Activated naive CD4-positive, alpha-beta T cell treated with anti-CD3 and anti-CD28 coated beads, Interleukin-2, amount 10 ng/mL, durations not matched to agents 7 days and 5 days (primary cell): ENCODE data around the gene NEURL3.
"Not testable (repeated sequence)": the region's sequence is repeated elsewhere in the genome, so short reads cannot be mapped to it uniquely, and the experiment has no call there.

Experiments
- CTCF ChIA-PET: fragments of 350-600 bp; sonication (Branson Sonifier 250); formaldehyde crosslinking; loops from one replicate; lab custom pipeline; 2021; ENCODE audit warnings: antibody characterized with exemption; lab: Charles Lee
- DNase-seq: peaks from one replicate; pipeline ENCODE4 v3.0.0-alpha.2; 2020
- H3K27ac Mint-ChIP-seq: one replicate; pipeline ENCODE4 v1.8.0; 2021; ENCODE audit warnings: mild to moderate bottlenecking, moderate library complexity, mixed read lengths
- H3K27me3 Mint-ChIP-seq: one replicate; pipeline ENCODE4 v1.8.0; 2021; ENCODE audit warnings: mild to moderate bottlenecking, mixed read lengths
- H3K36me3 Mint-ChIP-seq: one replicate; pipeline ENCODE4 v1.8.0; 2021; ENCODE audit warnings: mixed read lengths
- H3K4me1 Mint-ChIP-seq: one replicate; pipeline ENCODE4 v1.8.0; 2021; ENCODE audit warnings: mixed read lengths
- H3K4me3 Mint-ChIP-seq: one replicate; pipeline ENCODE4 v1.8.0; 2021; ENCODE audit warnings: mild to moderate bottlenecking, moderate library complexity, mixed read lengths
- H3K9me3 Mint-ChIP-seq: one replicate; pipeline ENCODE4 v1.8.0; 2021; ENCODE audit warnings: mixed read lengths

NEURL3 gene

GRCh38 chr2:96503637-96504243 is 1.4 kb downstream of the NEURL3 start:
- H3K9me3 Mint-ChIP-seq = no peaks in the 10 kb centered on the region
- H3K27ac Mint-ChIP-seq = no peak overlapping the region
- H3K4me3 Mint-ChIP-seq = no peak overlapping the region
- H3K4me1 Mint-ChIP-seq = peaks cover 28% of the 10 kb centered on the region
- no peak for DNase-seq
- no peaks in the 10 kb centered on the region for H3K36me3 Mint-ChIP-seq
- CTCF ChIA-PET = interaction anchor here (0.8 to 1.0 kb wide), 2 partner anchors 89 to 97 kb away, joined by 3 read pairs; no protein-coding TSS in a partner anchor
- H3K27me3 Mint-ChIP-seq = peaks cover 22% of the 10 kb centered on the region

DNA sequence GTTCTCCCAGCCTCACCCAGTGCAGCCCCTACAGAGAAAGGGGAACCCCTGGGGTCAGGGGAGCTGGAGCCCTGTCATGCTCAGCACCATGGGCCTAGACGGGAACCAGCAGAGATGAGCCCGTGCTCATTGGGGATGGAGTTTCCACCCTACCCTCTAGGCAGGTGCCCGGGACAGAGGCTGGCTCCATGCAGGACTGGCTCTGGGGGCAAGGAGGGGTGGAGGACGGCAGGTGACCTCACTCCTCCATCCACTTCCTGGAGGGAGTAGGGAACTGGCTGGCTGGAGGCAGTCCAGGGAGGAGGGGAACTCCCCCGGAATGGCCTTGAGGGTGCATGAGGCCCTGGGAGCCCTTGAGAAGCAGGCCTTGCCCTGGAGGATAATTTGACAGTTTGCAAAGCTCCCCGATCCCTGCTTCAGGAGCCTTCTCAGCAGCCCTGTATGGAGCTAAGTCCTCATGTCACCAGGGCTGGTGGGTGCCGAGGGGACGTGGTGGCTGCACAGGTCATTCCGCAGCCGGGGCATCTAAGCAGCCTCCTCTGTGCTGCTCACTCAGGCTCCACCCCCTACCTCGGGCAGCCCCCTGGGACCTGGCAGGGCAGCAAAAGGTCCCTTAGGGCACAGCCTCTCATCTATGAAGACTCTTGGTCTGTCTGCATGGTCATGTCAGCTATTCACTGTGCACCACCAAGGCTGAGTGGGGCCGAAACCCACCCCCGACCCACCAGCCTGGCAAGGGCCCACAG is 2.1 kb downstream of the NEURL3 start:
- no peak for DNase-seq
- H3K9me3 Mint-ChIP-seq = no peaks in the 10 kb centered on the region
- H3K4me1 Mint-ChIP-seq = peaks cover 28% of the 10 kb centered on the region
- H3K36me3 Mint-ChIP-seq = no peaks in the 10 kb centered on the region
- no peak overlapping the region for H3K4me3 Mint-ChIP-seq
- no peak overlapping the region for H3K27ac Mint-ChIP-seq
- H3K27me3 Mint-ChIP-seq = peaks cover 23% of the 10 kb centered on the region
- CTCF ChIA-PET = interaction anchor here (1.0 kb wide), 1 partner anchor 96 kb away, joined by 3 read pairs; no protein-coding TSS in a partner anchor

- Mint-ChIP-seq H3K9me3 (no peaks in the 10 kb centered on the region), H3K36me3 (no peaks in the 10 kb centered on the region), H3K27me3 (peaks cover 20% of the 10 kb centered on the region), H3K4me3 (no peak overlapping the region), H3K4me1 (peaks cover 22% of the 10 kb centered on the region), H3K27ac (peak overlapping the region; percentile 19)
- CTCF ChIA-PET = no interaction called here
- DNase-seq = no peak
Observed at GRCh38 chr2:96501886-96502810, 3.0 kb downstream of the NEURL3 start.

- DNase-seq = peak; percentile 53
- no peak overlapping the region for H3K4me3 Mint-ChIP-seq
- no peaks in the 10 kb centered on the region for H3K9me3 Mint-ChIP-seq
- H3K4me1 Mint-ChIP-seq = peaks cover 22% of the 10 kb centered on the region
- CTCF ChIA-PET = no interaction called here
- no peak overlapping the region for H3K27ac Mint-ChIP-seq
- H3K27me3 Mint-ChIP-seq = peaks cover 20% of the 10 kb centered on the region
- H3K36me3 Mint-ChIP-seq = no peaks in the 10 kb centered on the region
Observed at GRCh38 chr2:96501471-96501874, 3.7 kb downstream of the NEURL3 start.

GRCh38 chr2:96500385-96501066 is 4.6 kb downstream of the NEURL3 start:
- no peak overlapping the region for H3K4me3 Mint-ChIP-seq
- peaks cover 29% of the 10 kb centered on the region for H3K4me1 Mint-ChIP-seq
- H3K27ac Mint-ChIP-seq = no peak overlapping the region
- peaks cover 20% of the 10 kb centered on the region for H3K27me3 Mint-ChIP-seq
- DNase-seq = no peak
- no peaks in the 10 kb centered on the region for H3K36me3 Mint-ChIP-seq
- CTCF ChIA-PET = no interaction called here
- peaks cover 7% of the 10 kb centered on the region for H3K9me3 Mint-ChIP-seq

DNA sequence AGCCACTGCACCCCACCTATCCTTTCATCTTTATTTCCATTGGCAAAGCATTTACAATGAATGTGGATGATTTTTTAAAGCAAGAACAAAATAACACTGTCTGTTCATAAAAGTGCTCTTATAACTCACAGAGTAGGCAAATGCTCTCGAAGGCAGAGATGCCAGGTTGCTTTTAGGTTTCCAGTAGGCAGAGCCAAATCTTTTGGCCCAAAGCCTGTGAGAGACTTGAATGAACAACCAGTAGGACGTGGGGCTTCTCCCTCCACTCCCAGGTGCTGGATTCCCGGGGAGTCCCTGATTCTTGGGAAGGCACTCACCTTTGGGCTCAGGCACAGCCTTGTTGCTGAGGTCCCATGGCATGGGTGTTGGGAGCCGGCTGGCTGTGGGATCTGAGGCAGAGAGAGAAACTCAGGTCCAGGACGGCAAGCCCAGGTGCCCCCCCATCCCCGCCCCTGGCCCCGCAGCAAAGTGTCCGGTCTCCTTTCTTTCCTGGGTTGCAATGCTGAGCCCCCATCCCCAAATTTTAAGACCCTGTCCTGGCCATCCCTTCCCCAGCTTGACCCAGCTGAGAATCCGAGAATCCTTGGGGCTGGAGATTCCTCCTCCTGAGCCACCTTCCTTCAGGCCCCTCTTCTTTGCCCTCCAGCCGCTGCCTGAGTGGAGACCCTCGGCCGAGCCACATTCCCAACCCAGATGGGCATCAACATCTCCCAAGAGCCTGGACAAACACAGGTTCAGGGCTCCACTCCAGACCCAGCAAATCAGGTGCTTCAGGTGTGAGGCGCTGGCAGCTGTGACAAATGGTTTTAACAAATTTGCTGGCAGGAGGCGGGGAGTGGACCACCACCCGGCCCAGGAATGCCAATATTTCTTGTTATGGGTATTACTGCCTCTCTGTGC is 5.8 kb downstream of the NEURL3 start:
- no peak for DNase-seq

DNA sequence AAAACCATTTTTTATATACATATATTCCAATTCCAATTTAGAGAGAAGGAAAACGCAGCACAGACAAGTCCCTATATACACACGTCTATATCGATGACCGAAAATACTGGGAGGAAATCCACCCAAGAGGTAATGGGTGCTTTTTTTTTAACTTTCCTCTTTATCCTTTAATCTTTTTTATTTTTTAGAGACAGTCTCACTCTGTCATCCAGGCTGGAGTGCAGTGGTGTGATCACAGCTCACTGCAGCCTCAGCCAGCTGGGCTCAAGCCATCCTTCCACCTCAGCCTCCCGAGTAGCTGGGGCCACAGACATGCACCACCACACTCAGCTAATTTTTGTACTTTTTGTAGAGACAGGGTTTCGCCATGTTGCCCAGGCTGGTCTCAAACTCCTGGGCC is 6.5 kb downstream of the NEURL3 start:
- peaks cover 20% of the 10 kb centered on the region for H3K27me3 Mint-ChIP-seq
- H3K36me3 Mint-ChIP-seq, H3K4me3 Mint-ChIP-seq, H3K27ac Mint-ChIP-seq, CTCF ChIA-PET, DNase-seq: not testable (repeated sequence)
- H3K4me1 Mint-ChIP-seq = peaks cover 30% of the 10 kb centered on the region
- H3K9me3 Mint-ChIP-seq = peaks cover 18% of the 10 kb centered on the region

More for the DNA sequence above, 5.8 kb downstream of the NEURL3 start:
- peaks cover 30% of the 10 kb centered on the region for H3K4me1 Mint-ChIP-seq
- peaks cover 4% of the 10 kb centered on the region for H3K36me3 Mint-ChIP-seq
- CTCF ChIA-PET = no interaction called here
- H3K4me3 Mint-ChIP-seq = no peak overlapping the region
- no peak overlapping the region for H3K27ac Mint-ChIP-seq
- peaks cover 13% of the 10 kb centered on the region for H3K9me3 Mint-ChIP-seq
- peaks cover 20% of the 10 kb centered on the region for H3K27me3 Mint-ChIP-seq

DNA sequence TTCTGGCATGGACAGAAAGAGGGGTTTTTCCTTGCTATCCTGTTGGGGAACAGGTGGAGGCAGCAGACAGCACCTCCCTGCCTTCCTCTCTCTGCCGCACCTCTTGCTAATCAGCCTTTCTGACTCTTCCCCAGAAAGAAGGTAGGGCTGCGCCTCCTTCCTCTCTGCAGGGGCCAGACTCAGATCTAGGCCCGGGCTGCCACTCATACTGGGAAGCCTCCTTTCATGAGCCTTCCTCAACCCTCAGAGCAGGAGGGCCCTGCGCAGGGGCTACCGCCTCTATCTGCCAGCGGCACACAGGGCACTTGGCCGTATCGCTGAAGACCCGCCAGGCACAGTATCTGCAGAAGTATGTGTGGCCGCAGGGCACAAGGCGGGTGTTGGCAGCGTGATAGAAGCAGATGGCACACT is 7.1 kb downstream of the NEURL3 start:
- Mint-ChIP-seq H3K27ac (no peak overlapping the region), H3K4me3 (no peak overlapping the region), H3K27me3 (peaks cover 20% of the 10 kb centered on the region), H3K4me1 (peaks cover 30% of the 10 kb centered on the region), H3K36me3 (peaks cover 7% of the 10 kb centered on the region), H3K9me3 (peaks cover 18% of the 10 kb centered on the region)
- DNase-seq = no peak
- CTCF ChIA-PET = interaction anchor here (0.5 to 0.7 kb wide), 2 partner anchors 34 to 50 kb away, joined by 3 to 6 read pairs; no protein-coding TSS in a partner anchor

DNA sequence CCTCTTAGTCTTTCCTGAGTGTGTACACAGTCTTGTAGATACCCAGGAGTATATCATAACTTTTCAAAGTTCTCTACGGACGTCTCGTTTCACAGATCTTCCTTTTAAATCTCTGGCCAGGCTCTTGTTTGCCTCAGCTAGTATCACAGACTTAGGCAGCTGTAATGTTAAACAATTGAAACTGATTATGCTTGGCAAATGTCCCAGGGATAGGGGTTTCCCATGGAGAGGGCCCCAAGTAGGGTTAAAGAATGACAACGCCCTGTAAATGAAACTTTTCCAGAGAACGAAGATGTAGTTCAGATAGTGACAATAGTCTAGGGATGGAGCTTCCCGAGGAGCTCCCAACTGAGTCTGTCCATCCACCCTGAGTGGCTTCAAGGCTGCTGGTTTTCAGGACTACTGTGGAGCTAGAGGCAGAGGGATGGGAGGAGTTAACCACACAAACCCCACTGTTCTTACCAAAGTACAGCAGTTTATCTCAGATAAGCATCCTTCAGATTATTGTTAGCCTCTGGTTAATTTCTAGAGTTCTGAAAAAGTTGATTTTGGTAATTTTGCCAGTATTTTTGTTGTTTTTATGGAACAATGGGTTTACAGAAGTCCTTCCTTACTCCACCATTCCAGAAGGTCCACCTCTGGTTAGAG is 9.1 kb downstream of the NEURL3 start:
- DNase-seq = no peak
- CTCF ChIA-PET = interaction anchor here (1.7 to 1.8 kb wide), 2 partner anchors 12 to 89 kb away, joined by 5 to 7 read pairs; no protein-coding TSS in a partner anchor
- Mint-ChIP-seq H3K4me3 (no peak overlapping the region), H3K27me3 (peaks cover 14% of the 10 kb centered on the region), H3K27ac (no peak overlapping the region), H3K4me1 (peaks cover 25% of the 10 kb centered on the region), H3K36me3 (peaks cover 7% of the 10 kb centered on the region), H3K9me3 (peaks cover 18% of the 10 kb centered on the region)

DNA sequence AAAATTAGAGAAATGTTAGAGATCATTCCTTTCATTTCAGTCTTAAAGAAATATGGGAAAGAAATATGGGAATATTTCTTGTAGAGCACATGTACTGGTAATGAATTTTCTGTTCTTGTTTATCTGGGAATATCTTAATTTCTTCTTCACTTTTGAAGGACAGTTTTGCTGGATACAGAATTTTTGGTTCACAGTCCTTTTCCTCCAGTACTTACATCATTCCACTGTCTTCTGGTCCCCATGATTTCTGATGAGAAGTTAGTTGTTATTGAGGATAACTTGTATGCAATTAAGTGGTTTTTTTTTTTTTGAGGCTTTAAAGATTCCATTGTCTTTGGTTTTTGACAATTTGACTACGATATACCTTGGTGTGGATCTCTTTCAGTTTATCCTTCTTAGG is 11.0 kb downstream of the NEURL3 start:
- Mint-ChIP-seq H3K27ac (no peak overlapping the region), H3K36me3 (peaks cover 7% of the 10 kb centered on the region), H3K4me1 (peaks cover 31% of the 10 kb centered on the region), H3K9me3 (peaks cover 18% of the 10 kb centered on the region), H3K4me3 (no peak overlapping the region), H3K27me3 (peaks cover 3% of the 10 kb centered on the region)
- DNase-seq = no peak
- CTCF ChIA-PET = interaction anchor here (0.6 kb wide), 1 partner anchor 84 kb away, joined by 4 read pairs; no protein-coding TSS in a partner anchor

- Mint-ChIP-seq H3K27me3 (peaks cover under 1% of the 10 kb centered on the region), H3K4me1 (peaks cover 33% of the 10 kb centered on the region), H3K36me3 (peaks cover 7% of the 10 kb centered on the region), H3K9me3 (peaks cover 18% of the 10 kb centered on the region), H3K4me3 (no peak overlapping the region), H3K27ac (no peak overlapping the region)
- CTCF ChIA-PET = interaction anchor here (0.9 kb wide), 1 partner anchor 86 kb away, joined by 3 read pairs; no protein-coding TSS in a partner anchor
- DNase-seq = no peak
Observed at GRCh38 chr2:96493072-96493471, 12.1 kb downstream of the NEURL3 start.

DNA sequence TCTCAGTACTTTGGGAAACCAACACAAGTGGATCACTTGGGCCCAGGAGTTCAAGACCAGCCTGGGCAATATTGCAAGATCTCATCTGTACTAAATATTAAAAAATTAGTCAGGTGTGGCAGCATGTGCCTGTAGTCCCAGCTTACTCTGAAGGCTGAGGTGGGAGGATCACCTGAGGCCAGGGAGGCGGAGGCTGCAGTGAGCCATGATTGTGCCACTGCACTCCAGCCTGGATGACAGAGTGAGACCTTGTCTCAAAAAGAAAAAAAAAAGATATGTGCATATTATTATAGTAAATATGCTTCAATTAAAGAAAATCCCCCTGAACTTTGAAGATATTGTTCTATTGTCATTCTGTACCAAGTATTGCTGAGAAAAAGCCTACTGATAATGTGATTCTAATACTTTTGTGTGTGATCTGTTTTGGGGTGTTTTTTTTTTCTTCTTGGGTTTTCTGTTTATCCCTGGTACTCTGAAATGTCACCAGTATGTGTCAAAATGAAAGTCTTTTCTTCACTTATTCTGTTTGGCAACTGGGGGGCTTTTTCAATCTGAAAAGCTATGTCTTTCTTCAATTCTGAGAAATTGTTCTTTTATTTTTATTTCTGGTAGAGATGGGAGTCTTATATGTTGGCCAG is 13.2 kb downstream of the NEURL3 start:
- Mint-ChIP-seq H3K27ac (no peak overlapping the region), H3K9me3 (peaks cover 18% of the 10 kb centered on the region), H3K27me3 (no peaks in the 10 kb centered on the region), H3K4me3 (no peak overlapping the region), H3K4me1 (peaks cover 34% of the 10 kb centered on the region), H3K36me3 (peaks cover 11% of the 10 kb centered on the region)
- CTCF ChIA-PET = interaction anchor here (0.9 kb wide), 1 partner anchor 85 kb away, joined by 3 read pairs; no protein-coding TSS in a partner anchor
- DNase-seq = no peak
